VCaP (cell line): ENCODE measurements around the gene RAD51B.

Experiments
- H3K27ac ChIP-seq: fragments of 450-650 bp; 2 replicates; pipeline ENCODE4 v1.5.1; 2017
- TF ChIP-seq, protein P1 (sequence below): fragments of 450-650 bp; conservative IDR thresholded peaks from 2 replicates; pipeline ENCODE4 v1.5.1; 2017; ENCODE audit warnings: mild to moderate bottlenecking, moderate library complexity

RAD51B gene

DNA sequence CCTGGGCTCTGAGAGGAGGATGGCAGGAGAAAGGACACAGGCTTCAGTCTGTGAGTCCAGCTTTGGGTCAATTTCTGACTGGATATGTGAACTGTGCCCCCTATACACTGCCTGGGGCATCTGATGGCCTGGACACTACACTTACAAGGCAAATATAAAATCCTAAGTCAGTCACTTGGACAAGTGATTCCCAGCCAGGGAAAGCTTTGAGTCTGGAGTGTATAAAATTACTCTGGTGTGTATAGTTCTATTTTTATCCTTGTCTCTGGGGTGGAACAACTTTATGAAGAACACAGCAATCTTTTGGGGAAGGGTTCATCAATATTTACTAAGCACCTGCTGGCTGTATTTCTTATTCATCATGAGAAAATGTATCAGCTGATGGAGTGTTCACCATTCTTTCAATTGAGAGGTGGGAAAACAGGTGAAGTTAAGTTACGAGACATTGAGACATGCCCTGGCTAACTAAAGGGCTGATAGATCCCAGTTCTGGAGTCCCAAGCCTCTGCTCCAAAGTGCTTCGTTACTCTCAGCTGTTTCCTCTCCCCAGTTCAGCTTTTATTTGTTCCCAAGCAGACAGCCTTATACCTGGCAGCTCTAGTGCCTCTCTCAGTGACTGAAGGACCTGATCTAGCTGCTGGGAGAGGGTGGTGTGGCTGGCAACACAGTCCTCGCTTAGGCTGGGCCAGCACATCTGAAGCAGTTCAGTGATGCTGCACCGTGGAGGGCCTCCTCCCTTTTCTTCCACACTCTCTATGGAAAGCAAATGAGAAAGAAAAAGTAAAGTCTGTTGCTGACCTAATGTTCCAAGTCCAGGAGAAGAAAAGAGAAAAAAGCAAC lies 34.1 kb upstream of the RAD51B start:
- TF ChIP-seq, protein P1, sequence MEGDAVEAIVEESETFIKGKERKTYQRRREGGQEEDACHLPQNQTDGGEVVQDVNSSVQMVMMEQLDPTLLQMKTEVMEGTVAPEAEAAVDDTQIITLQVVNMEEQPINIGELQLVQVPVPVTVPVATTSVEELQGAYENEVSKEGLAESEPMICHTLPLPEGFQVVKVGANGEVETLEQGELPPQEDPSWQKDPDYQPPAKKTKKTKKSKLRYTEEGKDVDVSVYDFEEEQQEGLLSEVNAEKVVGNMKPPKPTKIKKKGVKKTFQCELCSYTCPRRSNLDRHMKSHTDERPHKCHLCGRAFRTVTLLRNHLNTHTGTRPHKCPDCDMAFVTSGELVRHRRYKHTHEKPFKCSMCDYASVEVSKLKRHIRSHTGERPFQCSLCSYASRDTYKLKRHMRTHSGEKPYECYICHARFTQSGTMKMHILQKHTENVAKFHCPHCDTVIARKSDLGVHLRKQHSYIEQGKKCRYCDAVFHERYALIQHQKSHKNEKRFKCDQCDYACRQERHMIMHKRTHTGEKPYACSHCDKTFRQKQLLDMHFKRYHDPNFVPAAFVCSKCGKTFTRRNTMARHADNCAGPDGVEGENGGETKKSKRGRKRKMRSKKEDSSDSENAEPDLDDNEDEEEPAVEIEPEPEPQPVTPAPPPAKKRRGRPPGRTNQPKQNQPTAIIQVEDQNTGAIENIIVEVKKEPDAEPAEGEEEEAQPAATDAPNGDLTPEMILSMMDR: no peak
- H3K27ac ChIP-seq: no peak overlapping the region

DNA sequence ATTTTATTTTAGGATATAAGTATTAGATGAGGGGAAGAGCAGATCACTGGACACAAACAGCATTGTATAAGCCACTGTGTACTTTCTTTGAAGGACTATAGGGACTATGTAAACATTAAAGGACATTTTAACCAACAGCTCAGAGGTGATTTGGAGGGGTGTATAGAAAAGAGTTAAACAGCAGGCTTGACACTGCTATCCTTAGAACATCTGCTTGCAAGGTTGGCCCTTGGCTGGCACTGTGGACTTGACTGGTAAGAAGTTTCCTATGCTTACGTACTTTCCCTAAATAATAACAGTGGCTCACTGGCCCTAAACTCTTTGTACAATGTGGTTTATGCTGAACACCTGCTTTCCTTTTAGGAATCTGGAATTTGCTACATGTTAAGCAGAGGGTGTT lies 31.9 kb upstream of the RAD51B start:
- TF ChIP-seq, protein P1: no peak
- no peak overlapping the region for H3K27ac ChIP-seq

DNA sequence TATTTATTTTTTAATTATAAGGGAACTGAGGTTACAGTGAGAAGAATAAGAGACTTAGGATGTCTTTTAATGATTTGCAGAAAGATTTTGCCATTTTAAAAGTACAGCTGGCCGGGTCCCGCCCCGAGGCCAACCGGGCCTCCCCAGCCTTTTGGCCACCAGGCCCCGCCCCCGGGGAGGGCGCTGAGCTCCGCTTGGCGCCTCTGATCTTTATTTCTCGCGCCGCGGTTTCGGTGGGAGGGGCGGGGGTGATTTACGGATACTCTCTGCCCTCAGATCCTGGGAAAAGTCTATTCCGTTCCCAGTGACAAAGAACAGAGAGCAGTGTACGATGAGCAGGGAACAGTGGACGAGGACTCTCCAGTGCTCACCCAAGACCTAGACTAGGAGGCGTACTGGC lies 20.8 kb upstream of the RAD51B start:
- H3K27ac ChIP-seq: no peak overlapping the region
- TF ChIP-seq, protein P1: no peak

DNA sequence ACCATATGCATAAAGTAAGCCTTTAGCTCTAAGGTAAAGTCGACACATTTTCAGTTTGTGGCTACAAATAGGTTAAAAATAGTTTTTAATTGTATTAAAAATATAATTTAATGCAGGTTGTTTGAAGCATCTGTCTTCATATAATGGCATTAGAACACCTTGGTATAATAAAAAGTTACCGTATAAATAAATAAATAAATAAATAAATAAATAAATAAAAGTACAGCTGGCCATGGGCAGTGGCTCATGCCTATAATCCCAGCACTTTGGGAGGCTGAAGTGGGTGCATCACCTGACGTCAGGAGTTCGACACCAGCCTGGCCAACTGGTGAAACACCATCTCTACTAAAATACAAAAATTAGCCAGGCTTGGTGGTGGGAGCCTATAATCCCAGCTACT lies 18.8 kb upstream of the RAD51B start:
- no peak overlapping the region for H3K27ac ChIP-seq
- TF ChIP-seq, protein P1: no peak

DNA sequence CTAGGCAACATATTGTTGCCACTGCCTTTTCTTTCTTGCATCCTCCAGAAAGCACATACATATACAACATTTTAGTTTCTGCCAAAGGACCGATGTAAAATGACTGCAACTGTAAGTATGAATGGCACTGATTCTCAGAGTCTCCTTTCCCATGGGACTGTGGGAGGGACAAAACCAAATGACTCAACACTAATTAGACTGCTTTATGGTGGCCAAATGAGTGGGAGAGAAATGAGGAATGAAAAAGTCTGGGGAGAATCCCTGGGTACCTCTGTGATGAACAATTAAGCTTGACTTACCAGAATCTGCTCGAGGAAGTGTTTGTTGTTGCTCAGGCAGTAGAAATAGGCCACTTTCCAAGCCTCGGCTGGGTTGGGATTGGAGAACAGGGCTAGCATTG lies 13.3 kb upstream of the RAD51B start:
- H3K27ac ChIP-seq: no peak overlapping the region
- TF ChIP-seq, protein P1: no peak

DNA sequence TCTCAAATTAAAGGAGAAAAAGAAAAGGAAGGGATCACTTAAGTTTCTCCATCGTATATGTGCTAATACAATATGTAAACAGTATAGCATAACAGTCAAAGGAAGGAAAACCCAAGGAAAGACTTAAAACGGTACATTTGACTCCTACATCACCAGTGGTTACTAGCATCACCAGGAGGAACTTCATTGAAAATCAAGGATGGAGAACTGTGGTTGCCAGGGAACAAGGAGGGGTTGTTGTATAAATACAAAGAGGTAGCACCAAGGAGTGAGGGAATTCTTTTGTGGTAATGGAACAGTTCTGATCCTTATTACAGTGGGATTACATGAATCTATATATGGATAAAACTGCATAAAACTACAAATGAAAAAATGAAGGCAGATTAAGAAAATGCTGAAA lies 4.8 kb upstream of the RAD51B start:
- H3K27ac ChIP-seq: no peak overlapping the region
- TF ChIP-seq, protein P1: no peak

DNA sequence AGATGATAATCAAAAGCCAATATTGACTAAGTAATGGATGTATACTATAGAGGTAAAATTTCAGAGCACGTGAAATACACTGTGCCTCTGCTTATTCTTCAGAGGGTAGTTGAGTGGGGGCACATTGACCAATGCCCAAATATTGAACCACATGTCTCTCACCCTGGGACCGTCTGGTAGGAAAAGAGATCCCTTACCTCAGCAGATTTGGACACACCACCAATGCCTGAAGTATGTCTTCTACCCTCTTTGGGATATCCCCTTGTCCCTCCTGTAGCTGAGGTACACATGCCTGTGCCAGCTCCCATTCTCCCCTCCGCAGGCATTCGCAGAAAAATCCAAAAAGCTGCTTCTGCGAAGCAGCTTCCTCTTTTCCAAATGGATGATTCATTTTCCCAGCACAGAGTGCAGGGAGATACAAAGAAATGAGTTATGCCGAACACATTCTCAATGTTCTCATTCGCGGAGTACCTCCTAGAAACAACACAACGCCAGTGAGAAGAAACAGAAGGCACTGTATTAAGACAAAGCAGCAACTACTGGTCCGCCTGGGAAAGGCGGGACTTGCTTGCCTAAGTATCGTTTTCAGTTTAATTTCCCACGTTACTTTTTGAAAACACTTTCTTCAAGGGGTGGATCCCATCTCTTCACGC lies 3.9 kb upstream of the RAD51B start:
- H3K27ac ChIP-seq: peak overlapping the region; percentile 81
- TF ChIP-seq, protein P1: no peak
